HL-60 (cell line): ENCODE data around the gene GNG10.
"Not testable (repeated sequence)": the region's sequence is repeated elsewhere in the genome, so short reads cannot be mapped to it uniquely, and the experiment has no call there.

ENCODE experiments used
- DNase-seq, 2 experiments: peaks; one replicate each; pipeline ENCODE4 v3.0.0-alpha.2; 2010 to 2020; ENCODE audit warnings: low read depth in 1 of 2, low spot score in 1 of 2
- H3K27ac ChIP-seq: fragments of 250-450 bp; sonication (Bioruptor Pico); replicated peaks from 2 replicates; pipeline ENCODE4 v1.5.1; 2020; ENCODE audit warnings: mild to moderate bottlenecking, moderate library complexity
- H3K27me3 ChIP-seq: fragments of 250-450 bp; sonication (Bioruptor Pico); 2 replicates; pipeline ENCODE4 v1.5.1; 2021; ENCODE audit warnings: mild to moderate bottlenecking, moderate library complexity; ENCODE audit not compliant: insufficient read depth, poor library complexity, severe bottlenecking
- H3K4me3 ChIP-seq: replicated peaks from 2 replicates; pipeline ENCODE4 v1.5.1; 2011; ENCODE audit warnings: mild to moderate bottlenecking, control low read depth, low read length; ENCODE audit not compliant: insufficient read depth
- CTCF ChIP-seq: IDR thresholded peaks from one replicate; pipeline ENCODE4 v1.5.1; 2011; ENCODE audit warnings: low read length, control low read depth, inconsistent platforms; ENCODE audit not compliant: insufficient read depth
- GABPA ChIP-seq: IDR thresholded peaks from 2 replicates; pipeline ENCODE4 v1.6.1; 2012; ENCODE audit warnings: low read depth
- POLR2AphosphoS5 ChIP-seq: IDR thresholded peaks from 2 replicates; pipeline ENCODE4 v1.6.1; 2012; ENCODE audit warnings: low read depth
- REST ChIP-seq: IDR thresholded peaks from 2 replicates; pipeline ENCODE4 v1.6.1; 2012; ENCODE audit warnings: low read depth; ENCODE audit not compliant: insufficient replicate concordance
- SPI1 ChIP-seq: IDR thresholded peaks from 2 replicates; pipeline ENCODE4 v1.6.1; 2012; ENCODE audit warnings: low read depth, mild to moderate bottlenecking, borderline replicate concordance
- long read RNA-seq: library from polyadenylated mRNA; unstranded; transcript quantifications from one replicate; pipeline ENCODE4 v2.0.0, GENCODE V29; 2020

GNG10 gene
- long read RNA-seq, transcript GNG10-201 (3 exons, 1,491 nt), result major isoform, 33 of 33 reads
- long read RNA-seq, partial matches to known transcripts, result 0 of 33 reads
- long read RNA-seq, other reads (novel, unspliced or antisense), result 0 of 33 reads

DNA sequence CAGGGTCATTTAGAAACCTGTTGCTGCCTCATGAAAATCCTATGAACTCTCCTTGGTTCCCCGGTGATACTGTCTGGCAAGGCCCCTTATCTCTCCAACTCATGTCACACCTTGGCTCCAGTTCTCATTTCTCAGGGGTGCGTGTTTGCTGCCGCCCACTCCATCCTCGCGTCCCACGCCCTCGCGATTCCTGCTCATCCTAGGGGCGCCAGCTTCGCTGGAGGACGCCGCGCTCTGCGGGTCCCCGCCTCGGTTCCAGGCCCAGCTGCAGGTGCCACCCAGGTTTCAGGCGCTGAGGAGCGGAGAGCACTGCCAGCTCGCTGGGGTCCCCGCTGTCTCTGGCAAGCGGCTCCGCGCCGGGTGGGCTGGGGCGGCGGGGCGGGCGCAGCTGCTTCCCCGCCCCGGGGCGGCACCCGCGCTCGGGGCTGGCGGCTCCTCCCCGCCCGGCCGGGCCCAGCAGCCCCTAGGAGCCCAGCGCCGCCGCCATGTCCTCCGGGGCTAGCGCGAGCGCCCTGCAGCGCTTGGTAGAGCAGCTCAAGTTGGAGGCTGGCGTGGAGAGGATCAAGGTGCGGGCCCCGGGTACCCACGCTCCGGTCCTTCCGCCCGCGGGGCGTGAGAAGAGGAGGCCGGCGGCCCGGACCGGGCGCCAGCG is at the start of gene GNG10:
Gene GNG10, plus strand, starts transcription at position 456 of the 652 bp plus-strand sequence. Its CDS starts 30 bp downstream, at position 486.
- H3K27me3 ChIP-seq, result no peaks in the 10 kb centered on the region
- H3K27ac ChIP-seq, result peak within 1 kb of the TSS; percentile 49
- no peak for TF ChIP-seq CTCF
- TF ChIP-seq GABPA, result no peak
- no peak for TF ChIP-seq SPI1
- no peak for TF ChIP-seq POLR2AphosphoS5
- TF ChIP-seq REST, result no peak
- peak within 1 kb of the TSS; percentile 87 for H3K4me3 ChIP-seq
- peak in 1 of 2 experiments; percentile 35 for DNase-seq

GRCh38 chr9:111613436-111614040 is 47.9 kb upstream of the GNG10 start:
- Histone ChIP-seq H3K4me3 (no peak overlapping the region), H3K27ac (no peak overlapping the region), H3K27me3 (no peaks in the 10 kb centered on the region)
- DNase-seq, result no peak
- no peak for TF ChIP-seq CTCF
- TF ChIP-seq SPI1, result no peak
- TF ChIP-seq POLR2AphosphoS5, result no peak
- TF ChIP-seq REST, result no peak
- no peak for TF ChIP-seq GABPA

- no peak for DNase-seq
- Histone ChIP-seq H3K4me3 (no peak overlapping the region), H3K27ac (no peak overlapping the region), H3K27me3 (no peaks in the 10 kb centered on the region)
- no peak for TF ChIP-seq POLR2AphosphoS5
- no peak for TF ChIP-seq REST
- no peak for TF ChIP-seq SPI1
- TF ChIP-seq CTCF, result no peak
- TF ChIP-seq GABPA, result no peak
Measured at GRCh38 chr9:111615928-111616327, 45.5 kb upstream of the GNG10 start.

GRCh38 chr9:111617349-111617748 is 44.1 kb upstream of the GNG10 start:
- not testable (repeated sequence) for H3K27me3 ChIP-seq, H3K4me3 ChIP-seq, DNase-seq, H3K27ac ChIP-seq
